Progenitor cell of endocrine pancreas (in vitro differentiated cells): ENCODE data around the gene NRN1. TPM values are rescaled to one million over a fixed set of nuclear protein-coding genes. Genes with fewer than 3 reads are reported as not detected.

ENCODE experiments used
- DNase-seq: peaks from one replicate; pipeline ENCODE4 v3.0.0; 2021; ENCODE audit warnings: low spot score; ENCODE audit not compliant: unreplicated experiment
- H3K27ac Mint-ChIP-seq: 2 replicates; pipeline ENCODE4 v1.8.0; 2021; ENCODE audit warnings: mild to moderate bottlenecking, moderate library complexity, mixed read lengths
- H3K27me3 Mint-ChIP-seq: 2 replicates; pipeline ENCODE4 v1.8.0; 2021; ENCODE audit warnings: mixed read lengths
- H3K36me3 Mint-ChIP-seq: 2 replicates; pipeline ENCODE4 v1.8.0; 2022; ENCODE audit warnings: mixed read lengths; ENCODE audit not compliant: insufficient read depth
- H3K4me1 Mint-ChIP-seq: 2 replicates; pipeline ENCODE4 v1.8.0; 2021; ENCODE audit warnings: low read depth, mixed read lengths
- H3K4me3 Mint-ChIP-seq: 2 replicates; pipeline ENCODE4 v1.8.0; 2021; ENCODE audit warnings: low read depth, mild to moderate bottlenecking, moderate library complexity, mixed read lengths
- H3K9me3 Mint-ChIP-seq: 2 replicates; pipeline ENCODE4 v1.8.0; 2021; ENCODE audit warnings: low read depth, mixed read lengths
- long read RNA-seq: library from polyadenylated mRNA; unstranded; transcript quantifications from one replicate; pipeline ENCODE4 v2.0.0, GENCODE V29; 2020
- total RNA-seq: library from RNA; stranded (reverse); gene quantifications from 2 replicates; pipeline ENCODE4 v1.2.1, GENCODE V29; 2021
- TF ChIP-seq, protein P1 (sequence below): fragments of 200-600 bp; sonication (generic); IDR thresholded peaks from one replicate; pipeline ENCODE4 v1.5.0; 2021; ENCODE audit warnings: antibody characterized with exemption, mild to moderate bottlenecking; ENCODE audit not compliant: unreplicated experiment

The NRN1 gene, protein sequence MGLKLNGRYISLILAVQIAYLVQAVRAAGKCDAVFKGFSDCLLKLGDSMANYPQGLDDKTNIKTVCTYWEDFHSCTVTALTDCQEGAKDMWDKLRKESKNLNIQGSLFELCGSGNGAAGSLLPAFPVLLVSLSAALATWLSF
- not detected in 2 replicates for total RNA-seq
- long read RNA-seq, result 0 reads

DNA sequence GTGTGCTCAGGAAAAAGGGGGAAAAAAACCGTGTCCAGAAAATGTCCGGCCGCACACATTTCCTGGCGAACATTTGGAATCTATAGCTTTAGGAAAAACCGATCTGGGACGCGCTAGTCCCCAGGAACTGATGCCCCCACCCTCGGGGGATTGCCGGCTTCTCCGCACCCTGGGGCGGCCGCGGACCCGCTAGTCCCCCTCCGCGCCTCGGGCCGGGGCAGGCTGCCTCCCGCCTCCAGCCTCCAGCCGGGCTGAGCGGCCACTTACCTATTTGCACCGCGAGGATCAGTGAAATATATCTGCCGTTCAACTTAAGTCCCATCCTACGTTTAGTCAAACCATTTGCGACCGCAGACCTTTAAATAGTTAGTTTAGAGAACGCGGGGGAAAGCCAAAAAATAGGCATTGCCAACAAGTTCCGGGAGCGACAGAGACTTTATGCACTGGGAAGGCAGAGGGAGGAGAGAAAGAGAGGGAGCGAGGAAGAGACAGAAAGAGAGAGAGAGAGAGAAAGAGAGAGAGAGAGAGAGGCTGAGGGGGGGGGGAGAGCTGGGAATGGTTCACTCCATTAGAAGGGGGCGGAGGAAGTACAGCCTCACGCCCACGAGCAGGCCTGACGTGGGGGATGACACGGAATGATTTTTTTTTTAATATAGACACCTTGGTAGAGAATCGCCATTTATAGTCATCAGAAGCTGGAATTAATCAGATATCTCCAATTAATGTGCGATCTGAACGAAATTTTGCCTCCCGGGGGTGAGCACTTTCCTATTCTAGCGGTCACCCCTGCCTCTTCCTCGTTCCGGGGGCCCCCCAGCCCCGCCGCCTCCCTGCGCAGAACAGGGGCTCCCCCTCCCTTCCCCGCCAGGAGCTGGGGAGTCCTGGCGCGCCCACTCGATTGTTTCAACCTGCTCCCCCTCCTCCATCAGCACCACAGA is at the start of gene NRN1:
NRN1 (minus strand) TSS at position 498 of the 938 bp plus-strand sequence; CDS start at position 322, 176 bp downstream.
- H3K27ac Mint-ChIP-seq, result peak within 1 kb of the TSS; percentile 82
- H3K4me1 Mint-ChIP-seq, result peaks cover 11% of the 10 kb centered on the region
- TF ChIP-seq, protein P1, sequence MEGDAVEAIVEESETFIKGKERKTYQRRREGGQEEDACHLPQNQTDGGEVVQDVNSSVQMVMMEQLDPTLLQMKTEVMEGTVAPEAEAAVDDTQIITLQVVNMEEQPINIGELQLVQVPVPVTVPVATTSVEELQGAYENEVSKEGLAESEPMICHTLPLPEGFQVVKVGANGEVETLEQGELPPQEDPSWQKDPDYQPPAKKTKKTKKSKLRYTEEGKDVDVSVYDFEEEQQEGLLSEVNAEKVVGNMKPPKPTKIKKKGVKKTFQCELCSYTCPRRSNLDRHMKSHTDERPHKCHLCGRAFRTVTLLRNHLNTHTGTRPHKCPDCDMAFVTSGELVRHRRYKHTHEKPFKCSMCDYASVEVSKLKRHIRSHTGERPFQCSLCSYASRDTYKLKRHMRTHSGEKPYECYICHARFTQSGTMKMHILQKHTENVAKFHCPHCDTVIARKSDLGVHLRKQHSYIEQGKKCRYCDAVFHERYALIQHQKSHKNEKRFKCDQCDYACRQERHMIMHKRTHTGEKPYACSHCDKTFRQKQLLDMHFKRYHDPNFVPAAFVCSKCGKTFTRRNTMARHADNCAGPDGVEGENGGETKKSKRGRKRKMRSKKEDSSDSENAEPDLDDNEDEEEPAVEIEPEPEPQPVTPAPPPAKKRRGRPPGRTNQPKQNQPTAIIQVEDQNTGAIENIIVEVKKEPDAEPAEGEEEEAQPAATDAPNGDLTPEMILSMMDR, result no peak
- no peaks in the 10 kb centered on the region for H3K36me3 Mint-ChIP-seq
- H3K27me3 Mint-ChIP-seq, result peaks cover 88% of the 10 kb centered on the region
- H3K9me3 Mint-ChIP-seq, result no peaks in the 10 kb centered on the region
- peak within 1 kb of the TSS; percentile 71 for H3K4me3 Mint-ChIP-seq
- DNase-seq, result no peak

DNA sequence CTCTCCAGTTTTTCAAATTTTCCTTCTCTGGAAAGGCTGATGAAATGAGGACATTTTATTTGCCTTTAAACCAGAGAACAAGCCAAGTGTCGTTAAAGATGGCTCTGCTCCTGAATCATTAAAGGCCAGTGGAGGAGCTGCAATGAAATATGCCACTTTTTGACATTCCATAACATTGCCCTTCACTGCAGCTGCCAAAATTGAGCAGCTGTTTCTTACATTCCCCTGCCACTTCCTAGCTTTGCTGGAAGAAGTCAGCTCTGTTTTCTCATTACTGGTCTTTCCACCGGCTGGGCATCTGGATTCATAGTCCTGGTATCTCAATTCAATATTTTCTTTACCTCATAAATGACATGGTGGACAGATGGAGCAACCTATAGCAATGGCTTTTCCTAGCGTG is 45.5 kb upstream of the NRN1 start:
- no peak overlapping the region for H3K27ac Mint-ChIP-seq
- H3K4me3 Mint-ChIP-seq, result no peak overlapping the region
- TF ChIP-seq, protein P1, result no peak
- H3K4me1 Mint-ChIP-seq, result no peaks in the 10 kb centered on the region
- H3K27me3 Mint-ChIP-seq, result peaks cover 26% of the 10 kb centered on the region
- no peaks in the 10 kb centered on the region for H3K36me3 Mint-ChIP-seq
- no peak for DNase-seq
- peaks cover 15% of the 10 kb centered on the region for H3K9me3 Mint-ChIP-seq

DNA sequence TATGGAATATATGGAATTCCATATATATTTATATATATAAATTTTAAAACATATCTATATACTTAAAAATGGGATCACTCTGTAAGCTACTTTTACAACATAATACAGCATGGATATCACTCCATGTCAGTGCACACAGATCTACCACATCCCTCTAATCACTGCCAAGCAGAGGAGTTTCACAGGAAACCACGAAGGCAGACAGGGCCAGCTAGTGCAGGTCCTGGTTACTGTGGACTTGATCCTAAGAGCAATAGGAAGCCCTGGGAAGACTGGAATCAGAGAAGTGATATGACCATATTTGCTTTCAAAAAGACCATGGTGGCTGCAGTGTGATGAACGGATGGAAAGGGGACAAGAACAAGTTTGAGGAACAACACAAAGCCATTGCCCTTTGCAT is 40.0 kb upstream of the NRN1 start:
- Mint-ChIP-seq H3K4me1 (no peaks in the 10 kb centered on the region), H3K36me3 (no peaks in the 10 kb centered on the region), H3K9me3 (peaks cover 15% of the 10 kb centered on the region), H3K27me3 (peaks cover 15% of the 10 kb centered on the region), H3K4me3 (no peak overlapping the region), H3K27ac (no peak overlapping the region)
- DNase-seq, result no peak
- TF ChIP-seq, protein P1, result no peak

DNA sequence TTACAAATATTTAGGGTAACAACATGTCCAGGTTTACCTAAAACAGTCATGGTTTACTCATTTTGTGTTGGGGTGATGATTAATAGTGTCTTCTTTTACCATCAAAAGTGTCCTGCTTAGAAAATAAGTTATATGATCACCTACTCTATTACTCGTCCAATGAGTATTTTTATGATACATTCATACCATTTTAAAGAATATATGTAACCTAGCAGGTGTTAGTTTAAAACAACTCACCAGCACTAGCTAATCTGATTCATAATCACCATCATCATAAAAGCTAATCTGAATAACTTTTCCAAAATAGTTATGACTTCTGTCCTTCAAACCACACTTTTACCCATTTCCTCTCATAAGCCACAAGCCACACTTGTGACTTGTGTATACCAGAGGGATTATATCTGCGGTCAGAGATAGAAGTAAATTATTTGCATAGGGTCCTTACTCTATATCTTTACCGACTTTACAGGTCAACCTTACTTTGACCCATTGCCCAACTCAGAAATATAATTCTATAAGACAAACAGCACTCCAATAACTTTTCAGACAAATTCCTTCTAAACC is 33.3 kb upstream of the NRN1 start:
- Mint-ChIP-seq H3K27me3 (peaks cover 14% of the 10 kb centered on the region), H3K4me1 (no peaks in the 10 kb centered on the region), H3K4me3 (no peak overlapping the region), H3K27ac (no peak overlapping the region), H3K36me3 (no peaks in the 10 kb centered on the region), H3K9me3 (no peaks in the 10 kb centered on the region)
- TF ChIP-seq, protein P1, result no peak
- DNase-seq, result no peak

DNA sequence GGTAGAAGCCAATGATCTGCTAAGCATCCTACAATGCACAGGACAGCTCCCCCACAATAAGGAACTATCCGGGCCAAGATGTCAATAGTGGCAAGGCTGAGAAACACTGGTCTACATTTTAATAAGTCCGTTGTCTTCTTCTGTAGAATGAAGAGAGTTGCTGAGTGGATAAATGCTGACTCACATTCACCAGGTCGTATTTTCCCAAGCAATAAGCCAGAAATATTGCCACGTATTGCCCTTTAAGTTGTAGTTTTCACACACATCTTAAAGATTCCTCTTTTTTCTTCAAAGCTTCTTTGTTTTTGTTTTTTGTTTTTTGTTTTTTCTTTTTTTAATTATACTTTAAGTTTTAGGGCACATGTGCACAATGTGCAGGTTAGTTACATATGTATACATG is 30.5 kb upstream of the NRN1 start:
- TF ChIP-seq, protein P1, result no peak
- no peaks in the 10 kb centered on the region for H3K36me3 Mint-ChIP-seq
- H3K4me3 Mint-ChIP-seq, result no peak overlapping the region
- DNase-seq, result no peak
- peaks cover 17% of the 10 kb centered on the region for H3K27me3 Mint-ChIP-seq
- H3K9me3 Mint-ChIP-seq, result no peaks in the 10 kb centered on the region
- no peaks in the 10 kb centered on the region for H3K4me1 Mint-ChIP-seq
- no peak overlapping the region for H3K27ac Mint-ChIP-seq
